GM23248 (cell line): ENCODE data around the gene PLXNB1.

Experiments used
- EZH2 ChIP-seq: fragments of 200-600 bp; sonication (generic); IDR thresholded peaks from 2 replicates; pipeline ENCODE4 v1.6.1; 2018; ENCODE audit warnings: antibody characterized with exemption, mild to moderate bottlenecking; ENCODE audit not compliant: insufficient read depth, poor library complexity, severe bottlenecking
- EZH2phosphoT487 ChIP-seq: fragments of 200-600 bp; sonication (generic); IDR thresholded peaks from 2 replicates; pipeline ENCODE4 v1.6.1; 2018; ENCODE audit warnings: antibody characterized with exemption, moderate library complexity, mild to moderate bottlenecking, low read depth; ENCODE audit not compliant: insufficient read depth

- no peak for TF ChIP-seq EZH2
- TF ChIP-seq EZH2phosphoT487: no peak
Observed at GRCh38 chr3:48356419-48356818, 73.5 kb downstream of the PLXNB1 start.
